Hematopoietic multipotent progenitor cell treated with erythropoietin and hydrocortisone succinate and interleukin-3 and kit ligand, for 8 days (in vitro differentiated cells): Measurements from ENCODE around the gene SERPINA6.
A peak's percentile ranks its signal among the peaks of the same experiment; 100 is the strongest.
"Not testable (repeated sequence)": the region's sequence is repeated elsewhere in the genome, so short reads cannot be mapped to it uniquely, and the experiment has no call there.

ENCODE experiments used
- DNase-seq: peaks from one replicate; pipeline ENCODE4 v3.0.0-alpha.2; 2015

SERPINA6 gene

DNA sequence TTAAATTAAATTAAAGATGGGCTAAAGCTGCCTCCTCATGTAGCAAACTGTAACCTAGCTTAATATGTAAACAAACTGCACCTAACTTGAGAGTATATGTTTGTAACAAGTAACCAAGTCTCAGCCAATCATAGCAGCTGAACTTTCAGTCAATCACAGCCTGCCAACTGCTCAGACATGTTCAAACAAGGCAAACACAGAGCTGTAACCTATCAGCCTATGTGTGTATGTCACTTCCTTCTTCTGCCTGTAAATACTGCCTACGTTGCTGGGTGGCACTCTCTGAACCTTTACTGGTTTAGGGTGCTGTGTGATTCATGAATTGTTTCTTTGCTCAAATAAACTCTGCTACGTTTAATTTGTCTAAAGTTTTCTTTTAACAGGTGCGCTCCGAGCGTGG, 2.9 kb downstream of the SERPINA6 start:
- no peak for DNase-seq

DNA sequence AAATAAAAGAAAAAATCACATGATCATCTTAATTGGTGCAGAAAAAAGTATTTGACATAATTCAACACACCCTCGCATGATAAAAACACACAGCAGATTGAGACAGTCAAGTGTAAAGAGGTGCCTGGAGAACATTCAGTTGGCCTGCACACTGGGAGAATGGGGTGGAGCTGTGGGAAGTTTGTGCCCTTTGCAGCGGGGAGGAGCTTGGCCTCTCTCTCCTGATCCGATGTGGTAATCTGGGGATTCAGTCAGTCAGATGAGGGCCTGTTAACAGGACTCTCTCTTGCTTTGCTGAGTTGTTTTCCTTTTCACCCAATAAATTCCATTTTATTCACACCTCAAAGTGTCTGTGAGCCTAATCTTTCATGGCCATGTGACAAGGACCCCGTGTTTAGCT, 5.9 kb downstream of the SERPINA6 start:
- no peak for DNase-seq

DNA sequence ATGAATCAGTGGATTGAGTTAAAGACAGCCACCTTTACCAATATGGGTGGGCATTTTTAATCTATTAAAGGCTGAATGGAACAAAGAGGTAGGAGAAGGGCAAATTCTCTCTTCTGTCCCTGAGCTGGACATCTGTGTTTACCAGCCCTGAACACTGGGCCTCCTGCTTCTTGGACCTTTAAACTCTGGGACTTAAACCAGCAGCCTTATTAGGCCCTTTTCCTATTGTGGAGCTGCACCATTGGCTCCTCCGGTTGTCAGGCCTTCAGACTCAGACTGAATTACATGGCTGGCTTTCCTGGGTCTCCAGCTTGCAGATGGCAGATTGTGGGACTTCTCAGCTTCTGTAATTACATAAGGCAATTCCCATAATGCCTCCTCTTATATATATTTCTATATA, 6.4 kb downstream of the SERPINA6 start:
- no peak for DNase-seq

DNA sequence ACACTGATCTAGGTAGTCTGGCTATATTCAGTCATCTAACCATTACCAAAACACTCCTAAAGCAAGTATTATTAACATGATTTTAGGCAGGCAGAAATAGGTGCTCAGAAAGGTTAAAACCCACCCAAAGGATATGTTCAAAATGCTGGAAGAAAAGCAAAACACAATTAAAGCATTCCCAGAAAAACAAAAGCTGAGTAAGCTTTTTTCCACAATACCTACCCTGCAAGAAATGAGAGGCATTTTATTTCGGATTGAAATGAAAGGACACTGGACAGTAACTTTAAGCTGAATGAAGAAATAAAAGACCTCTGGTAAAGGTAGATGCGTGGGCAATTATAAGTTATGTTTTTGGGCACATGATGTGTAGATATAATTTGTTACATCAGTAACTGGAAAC, 8.2 kb downstream of the SERPINA6 start:
- DNase-seq, result no peak

DNA sequence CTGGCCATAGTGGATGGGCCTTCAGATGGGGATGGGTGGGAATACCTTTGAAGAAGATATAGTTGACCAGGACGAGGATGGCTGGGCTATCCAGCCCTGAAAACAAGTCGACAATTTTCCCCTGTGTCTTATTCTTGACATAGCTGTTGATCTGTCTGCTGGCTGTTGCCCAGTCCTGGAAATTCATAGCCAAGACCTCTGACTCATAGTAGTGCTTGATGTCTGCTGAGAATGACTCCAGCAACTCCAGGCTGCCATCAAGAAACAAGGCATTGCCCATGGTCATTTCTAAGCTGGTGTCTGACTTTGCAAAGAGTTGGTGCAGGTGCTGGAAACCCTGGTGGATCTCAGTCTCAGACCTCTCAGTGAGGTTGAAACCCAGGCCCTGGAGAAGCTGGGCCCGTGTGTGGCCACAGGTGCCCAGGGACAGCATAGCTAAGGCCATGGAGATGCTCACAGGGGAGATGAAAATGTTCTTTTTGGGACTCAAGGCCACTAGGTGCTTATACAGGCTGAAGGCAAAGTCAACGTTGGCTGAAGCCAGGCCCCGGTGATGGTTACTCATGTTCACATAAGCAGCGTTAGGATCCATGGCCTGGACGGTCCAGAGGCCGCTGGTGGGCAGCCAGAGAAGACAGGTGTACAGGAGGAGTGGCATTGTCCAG, 9.0 kb downstream of the SERPINA6 start:
- no peak for DNase-seq

DNA sequence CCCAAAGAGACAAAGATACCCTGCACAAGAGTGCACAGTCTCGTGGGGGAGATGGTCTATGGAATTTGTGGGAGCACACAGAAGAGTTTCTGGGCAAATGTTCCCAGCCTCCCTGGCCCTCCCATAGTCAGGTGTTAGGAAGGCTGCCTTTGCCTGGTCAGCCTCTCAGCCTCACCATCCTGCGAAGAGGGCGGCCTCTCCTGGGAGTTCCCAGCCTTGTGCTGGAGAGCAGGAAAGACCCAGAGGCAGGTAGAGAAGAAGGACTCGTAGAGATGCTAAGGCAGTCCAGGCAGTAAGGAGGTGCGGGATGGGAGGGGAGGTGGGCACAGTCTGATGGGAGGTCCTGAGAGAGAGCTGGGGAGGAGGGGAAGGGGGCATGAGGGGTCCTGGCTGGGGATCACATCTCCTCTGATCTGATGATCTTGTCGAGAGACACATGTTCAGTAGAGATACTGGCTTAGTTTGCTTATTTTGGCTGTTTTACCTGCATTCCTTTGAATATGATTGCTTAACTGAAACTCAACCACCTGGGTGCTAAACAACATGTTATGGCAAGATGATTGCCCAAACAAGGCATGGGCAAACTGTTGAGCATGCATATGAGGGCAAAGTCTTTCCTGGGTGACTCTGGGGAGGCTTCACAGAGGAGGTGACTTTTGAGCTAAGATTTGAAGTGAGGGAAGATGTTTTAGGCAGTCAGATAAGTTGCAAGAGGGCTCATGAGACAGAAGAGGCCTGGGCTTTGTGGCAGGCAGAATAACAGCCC, 10.5 kb downstream of the SERPINA6 start:
- DNase-seq, result no peak

DNA sequence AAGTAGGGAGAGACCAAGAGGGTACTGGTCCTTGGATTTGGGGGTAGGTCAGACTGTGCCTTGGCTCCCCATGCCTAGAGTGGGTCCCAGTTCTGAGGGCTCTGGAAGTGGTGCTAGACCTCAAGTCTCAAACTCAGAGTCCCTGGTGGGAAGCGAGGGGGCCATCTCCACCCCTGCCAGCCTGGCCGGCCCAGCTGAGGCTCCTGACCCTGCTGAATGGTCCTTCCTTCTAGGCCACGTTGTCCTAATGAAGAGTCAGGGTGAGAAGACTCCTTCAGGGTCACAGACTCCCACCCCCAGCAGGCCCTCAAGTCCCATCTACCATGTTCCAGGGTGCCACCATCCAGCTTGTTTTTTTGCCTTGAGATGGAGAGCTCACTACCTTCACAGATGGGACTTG, 12.9 kb downstream of the SERPINA6 start:
- DNase-seq, result no peak

DNA sequence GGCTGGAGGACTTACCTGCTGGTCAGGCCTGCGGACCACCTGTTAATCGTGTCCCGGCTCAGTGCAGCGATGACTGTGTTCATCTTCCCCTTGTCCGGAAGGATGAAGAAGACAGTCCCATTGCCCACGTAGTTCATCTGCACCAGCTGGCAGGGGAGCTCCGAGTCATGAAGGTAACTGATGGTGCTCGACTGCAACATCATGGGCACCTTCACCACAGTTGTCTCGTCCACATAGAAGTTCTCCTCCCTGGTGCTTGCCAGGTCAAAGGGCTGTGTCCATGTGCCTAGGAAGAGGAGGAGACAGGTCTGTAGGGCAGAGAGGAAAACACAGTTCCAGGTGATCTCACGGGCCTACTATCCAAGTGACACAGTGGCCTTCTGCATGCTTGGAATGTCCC, 13.4 kb downstream of the SERPINA6 start:
- no peak for DNase-seq

DNA sequence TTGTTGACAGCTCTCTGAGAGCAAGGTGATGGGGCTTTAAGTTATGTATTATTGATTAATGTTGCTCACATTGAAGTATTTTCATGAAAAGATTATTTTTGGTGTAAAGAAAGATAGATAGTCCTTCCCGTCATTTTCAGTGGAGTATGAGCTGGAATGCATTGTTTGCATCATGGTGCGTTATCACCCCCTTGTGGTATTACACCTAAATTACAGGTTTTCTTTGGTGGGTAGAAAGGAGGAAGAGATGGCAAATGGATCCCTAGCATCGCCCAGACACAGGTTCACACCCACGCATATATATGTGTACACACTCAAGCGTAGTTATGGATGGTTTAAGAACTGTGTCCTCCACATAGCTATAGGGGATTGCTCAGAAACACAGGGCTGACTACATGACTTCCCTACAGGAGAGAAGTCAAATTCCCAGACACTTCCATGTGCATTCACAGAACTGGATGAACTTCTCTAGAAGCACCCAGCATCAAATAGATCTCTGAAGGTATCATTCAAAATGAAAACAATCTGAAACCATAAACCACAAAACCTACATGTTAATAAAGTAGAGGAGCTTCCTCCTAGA, 15.6 kb downstream of the SERPINA6 start:
- peak; percentile 25 for DNase-seq

DNA sequence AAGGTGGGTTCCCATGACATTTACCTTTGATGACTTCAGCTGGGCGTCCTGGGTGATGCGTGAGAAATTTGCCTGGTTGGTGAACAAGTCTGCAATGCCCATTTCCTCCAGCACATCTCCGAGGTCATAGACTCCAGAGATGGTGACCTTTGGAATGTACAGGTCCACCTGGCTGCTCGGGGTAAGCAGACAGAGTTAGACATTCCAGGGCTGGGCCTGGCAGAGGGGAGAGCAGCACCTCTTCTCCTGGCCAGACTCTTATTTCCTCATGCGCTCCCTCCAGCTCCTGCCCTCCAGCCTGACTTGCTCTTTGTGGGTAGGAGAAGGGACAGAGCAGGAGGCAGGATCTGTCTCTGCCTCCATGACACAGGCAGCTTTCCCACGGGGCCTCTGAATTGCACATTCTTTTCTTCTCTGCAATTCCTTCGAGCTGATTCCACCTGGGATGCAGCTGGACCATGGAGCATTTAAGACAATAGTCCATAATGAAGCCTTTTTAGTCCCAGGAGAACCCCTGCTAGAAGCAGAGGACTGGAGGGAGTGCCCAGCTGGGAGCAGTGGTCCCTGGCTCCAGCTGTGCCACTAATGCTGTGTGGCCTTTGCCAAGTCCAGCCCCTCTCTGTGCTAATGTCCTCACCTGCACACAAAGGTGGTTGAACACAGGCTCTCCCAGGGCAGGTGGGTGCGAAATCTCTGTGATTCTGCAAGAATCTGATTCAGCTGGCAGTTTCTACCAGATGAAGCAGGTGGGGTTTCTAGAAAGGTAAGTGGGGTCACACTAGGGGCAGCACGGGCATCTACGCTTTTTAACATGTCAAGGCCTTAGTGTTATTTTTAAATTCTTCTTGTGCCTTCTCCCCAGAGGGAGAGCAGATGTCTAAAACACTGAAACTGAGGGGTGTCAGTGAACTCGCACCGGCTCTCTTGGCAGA, 16.8 kb downstream of the SERPINA6 start:
- no peak for DNase-seq

DNA sequence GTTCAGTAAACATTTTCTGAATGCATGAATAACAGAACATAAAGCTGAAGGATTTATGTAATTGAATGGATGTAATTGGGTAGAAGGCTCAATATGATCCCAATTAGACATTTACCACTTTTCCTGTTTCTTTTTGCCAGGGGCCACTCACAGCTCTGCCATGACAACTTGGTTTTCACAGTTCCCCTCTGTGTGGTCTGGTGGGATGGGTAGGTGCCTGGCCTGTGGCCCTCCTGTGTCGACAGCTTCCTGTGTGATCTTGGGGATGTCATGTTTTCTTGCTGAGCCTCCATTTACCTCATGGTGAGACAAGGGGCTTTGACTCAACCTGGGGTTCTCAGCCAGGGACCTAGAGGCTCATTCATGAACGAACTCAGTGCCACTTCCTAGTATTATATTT, 17.5 kb downstream of the SERPINA6 start:
- no peak for DNase-seq

DNA sequence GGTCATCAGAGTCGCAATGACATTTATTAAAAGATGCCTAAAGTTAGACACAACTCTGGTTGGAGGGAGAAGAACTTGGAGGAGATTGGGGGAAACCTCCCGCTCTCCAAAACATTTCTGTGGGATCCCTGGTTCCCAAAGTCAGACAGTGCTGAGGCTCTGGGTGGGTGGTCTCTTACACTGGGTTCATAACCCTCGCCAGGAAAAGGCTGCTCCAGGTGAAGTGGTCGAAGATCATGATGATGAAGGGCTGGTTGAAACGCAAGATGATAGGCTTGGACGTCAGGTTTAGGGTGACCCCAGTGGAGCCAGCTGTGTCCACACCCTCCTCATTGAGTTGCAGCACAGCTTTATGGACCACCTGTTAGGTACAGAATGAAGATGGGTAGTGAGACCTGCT, 18.9 kb downstream of the SERPINA6 start:
- no peak for DNase-seq

DNA sequence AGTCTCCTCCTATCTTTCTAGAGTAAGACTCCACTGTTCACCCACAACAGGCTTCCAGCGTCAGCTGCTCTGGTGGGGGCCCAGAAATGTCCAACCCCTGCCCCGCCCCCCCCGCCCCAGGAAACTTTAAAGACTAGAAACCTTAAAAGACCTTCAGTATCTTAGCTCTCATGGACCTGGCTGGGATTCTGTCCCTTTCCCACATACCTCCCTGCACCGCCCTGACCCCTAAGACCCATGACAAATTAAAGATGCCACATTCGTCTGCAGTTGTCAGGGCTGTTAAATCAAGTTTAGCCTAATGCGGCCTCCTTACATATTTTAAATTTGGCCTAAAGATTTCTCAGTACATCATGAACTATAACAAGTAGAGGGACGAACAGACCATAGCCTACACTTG, 20.0 kb downstream of the SERPINA6 start:
- DNase-seq, result no peak

DNA sequence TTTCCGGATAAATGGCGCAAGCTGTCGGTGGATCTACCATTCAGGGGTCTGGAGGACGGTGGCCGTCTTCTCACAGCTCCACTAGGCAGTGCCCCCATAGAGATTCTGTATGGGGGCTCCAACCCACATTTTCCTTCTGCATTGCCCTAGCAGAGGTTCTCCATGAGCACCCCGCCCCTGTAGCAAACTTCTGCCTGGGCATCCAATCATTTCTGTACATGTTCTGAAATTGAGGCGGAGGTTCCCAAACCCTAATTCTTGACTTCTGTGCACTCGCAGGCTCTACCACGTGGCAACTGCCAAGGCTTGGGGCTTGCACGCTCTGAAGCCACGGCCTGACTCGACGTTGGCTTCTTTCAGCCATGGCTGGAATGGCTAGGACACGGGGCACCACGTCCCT, 25.0 kb downstream of the SERPINA6 start:
- DNase-seq, result no peak

DNA sequence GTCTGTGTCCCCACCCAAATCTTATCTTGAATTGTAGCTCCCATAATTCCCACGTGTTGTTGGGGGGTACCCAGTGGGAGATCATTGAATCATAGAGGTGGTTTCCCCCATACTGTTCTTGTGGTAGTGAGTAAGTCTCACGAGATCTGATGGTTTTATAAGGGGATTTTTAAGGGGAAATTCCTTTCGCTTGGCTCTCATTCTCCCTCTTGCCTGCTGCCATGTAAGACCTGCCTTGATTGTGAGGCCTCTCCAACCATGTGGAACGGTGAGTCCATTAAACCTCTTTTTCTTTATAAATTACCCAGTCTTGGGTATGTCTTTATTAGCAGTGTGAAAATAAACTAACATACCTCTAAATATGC, 27.0 kb downstream of the SERPINA6 start:
- DNase-seq, result not testable (repeated sequence)

DNA sequence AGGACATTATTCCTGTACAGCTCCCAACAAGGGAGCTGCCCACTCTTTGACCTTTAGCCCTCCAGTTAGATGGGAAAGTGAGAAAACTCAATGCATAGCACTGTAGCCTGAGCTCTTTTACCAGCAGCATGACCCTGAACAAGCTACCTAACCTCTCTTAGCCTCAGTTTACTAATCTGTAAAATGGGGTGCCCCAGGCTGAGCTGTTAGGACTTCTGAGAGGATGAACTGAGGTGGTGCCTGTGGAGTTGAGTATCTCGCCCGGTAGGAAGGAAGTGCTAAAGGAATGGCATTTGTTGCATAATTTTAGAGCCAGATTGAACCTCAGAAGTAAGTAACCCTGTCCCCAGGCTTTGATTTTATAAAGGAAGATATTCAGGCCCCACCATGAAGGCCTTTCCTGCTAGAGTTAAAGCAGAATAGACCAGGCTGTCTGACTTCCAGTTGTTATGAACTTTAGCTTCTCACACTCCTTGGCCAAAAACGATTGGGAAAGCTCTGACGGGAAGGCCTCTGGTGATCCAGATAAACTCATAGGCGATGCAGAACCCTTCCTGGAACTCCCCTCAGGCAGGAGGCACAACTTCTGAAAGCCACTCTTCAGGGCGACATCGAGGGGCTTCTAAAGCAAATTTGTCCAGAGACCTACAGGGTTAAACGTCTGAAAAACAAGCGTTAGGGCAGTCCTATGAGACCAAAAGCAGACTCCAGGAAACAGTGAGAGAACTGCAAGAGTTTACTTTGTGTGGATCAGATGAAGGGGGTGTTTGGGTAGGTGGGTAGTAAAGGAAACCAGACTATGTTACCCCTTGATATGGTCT, 27.6 kb downstream of the SERPINA6 start:
- DNase-seq, result no peak

DNA sequence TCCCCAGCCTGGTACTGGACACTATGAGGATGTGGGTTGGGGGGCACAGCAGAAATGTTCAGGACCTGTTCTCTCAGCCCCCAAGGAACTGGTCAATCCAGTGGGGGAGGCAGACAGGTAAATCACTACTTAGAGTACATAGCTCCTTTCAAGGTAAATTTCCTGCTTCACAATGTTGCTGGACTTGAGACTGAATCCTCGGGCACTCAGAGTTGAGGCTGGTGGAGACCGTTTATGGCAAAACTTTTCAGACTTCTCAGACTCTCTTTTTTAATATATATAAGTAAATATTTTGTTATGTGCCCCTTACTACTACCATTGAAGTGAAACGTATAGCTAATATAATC, 29.6 kb downstream of the SERPINA6 start:
- no peak for DNase-seq

DNA sequence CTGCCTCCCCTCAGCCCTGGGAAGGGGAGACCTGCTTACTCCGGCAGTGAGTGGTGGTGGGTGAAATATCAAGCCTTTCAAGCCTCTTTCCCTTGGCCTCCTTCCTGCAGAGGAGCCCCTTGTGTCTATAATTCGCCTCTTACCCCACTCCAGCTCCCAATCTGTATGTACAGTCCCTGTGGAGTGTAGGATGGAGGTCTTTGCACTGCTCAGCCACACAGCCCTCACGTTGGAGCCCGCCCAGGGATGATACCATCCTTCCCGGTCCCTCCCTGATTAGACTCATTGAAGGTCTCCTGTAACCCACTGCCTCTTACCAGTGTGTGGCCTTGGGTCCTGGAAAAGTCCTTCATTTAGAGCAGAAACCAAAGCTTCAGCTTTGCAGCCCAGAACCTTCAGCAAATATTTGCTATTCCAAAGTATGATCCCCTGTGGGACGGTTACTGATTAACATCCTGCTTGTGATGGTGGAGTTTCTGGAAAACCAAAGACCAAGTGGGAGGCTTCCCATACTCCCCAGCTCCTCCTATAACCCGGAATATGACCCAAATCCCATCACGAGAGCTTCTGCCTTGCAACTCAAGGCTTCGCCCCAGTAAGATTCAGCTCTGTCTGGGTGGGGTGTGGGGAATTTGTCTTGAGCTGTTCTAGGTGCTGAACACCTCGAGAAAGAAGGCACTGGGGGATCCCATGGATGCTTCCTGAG, 30.1 kb downstream of the SERPINA6 start, which contains the start of gene SERPINA10:
TSS of gene SERPINA10 (minus strand) at position 397 of the 706 bp plus-strand sequence. CDS start 2,675 bp downstream, outside the sequence.
- no peak for DNase-seq

DNA sequence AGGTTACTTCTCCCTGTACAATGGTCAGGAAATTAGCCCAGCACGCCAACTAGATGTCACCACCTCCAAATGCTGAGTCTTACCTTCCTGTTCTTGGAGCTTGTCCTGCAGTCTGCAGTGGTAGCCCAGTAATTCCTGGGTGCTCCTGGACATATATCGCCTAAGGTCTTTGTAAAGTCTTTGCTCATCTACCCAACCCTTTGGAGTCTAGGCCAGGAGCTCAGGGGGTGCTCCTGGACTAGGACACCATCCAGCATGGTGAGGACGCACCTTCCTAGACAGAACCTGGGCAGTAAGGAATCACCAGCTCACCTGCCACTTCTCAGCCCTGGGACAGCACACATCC, 30.6 kb downstream of the SERPINA6 start:
- DNase-seq, result no peak

DNA sequence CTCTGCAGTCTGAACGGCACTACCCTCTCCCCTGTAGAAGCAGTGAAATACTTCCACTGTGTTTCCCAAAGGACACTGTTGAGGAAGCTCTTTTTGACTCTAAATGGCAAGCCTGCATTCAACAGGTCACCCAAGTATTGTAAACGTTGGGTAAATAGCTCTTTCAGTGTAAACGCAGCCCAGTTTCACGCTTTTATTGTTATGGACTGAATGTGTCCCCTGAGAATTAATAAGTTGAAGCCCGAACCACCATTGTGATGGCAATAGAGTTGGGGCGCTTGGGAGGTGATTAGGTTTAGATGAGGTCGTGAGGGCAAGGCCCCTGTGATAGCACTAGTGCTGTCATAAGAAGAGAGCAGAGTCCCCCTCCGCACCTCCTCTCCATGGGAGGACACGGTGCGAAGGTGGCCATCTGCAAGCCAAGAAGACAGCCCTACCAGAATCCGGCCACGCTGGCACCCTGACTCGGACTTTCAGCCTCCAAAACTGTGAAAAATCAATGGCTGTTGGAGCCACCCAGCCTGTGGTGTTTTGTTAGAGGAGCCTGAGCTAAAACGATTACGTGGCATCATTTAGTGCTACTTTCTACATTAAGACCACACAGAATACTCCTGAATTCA, 31.1 kb downstream of the SERPINA6 start:
- no peak for DNase-seq

DNA sequence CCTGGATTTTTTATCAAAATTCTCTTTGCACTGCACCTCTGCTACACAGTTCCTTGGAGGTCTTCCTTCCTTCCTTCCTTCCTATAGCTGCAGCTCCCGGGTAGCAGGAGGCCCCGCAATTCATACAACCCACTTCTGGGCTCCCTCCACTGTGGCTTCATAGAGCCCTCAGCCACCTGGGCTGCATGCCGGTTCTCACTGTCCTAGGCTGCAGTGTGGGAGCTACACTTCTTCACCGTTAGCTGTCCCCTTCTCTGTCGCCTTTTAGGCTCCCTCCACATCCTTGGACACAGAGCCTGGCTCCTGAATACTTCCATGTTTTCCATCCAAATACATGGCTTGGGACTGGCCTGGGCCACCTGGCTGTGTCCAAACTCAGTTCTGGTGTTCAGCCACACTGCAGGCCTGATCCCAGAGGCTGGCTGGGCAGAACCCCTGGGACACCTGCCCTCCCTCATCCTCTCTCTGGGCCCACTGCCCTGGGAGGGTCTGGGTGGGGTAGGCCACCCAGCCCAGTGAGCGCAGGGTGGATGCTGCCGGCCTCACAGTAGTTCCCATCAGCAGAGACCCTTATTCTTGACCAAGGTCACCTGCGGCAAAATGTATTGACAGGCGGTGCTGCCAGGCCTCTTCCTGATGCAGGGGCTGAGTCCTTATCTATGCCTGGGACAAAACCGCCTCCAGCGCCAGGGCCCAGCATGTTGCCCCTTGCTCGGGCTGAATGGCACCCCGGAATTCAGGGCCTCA, 31.8 kb downstream of the SERPINA6 start:
- no peak for DNase-seq
